NCI-H2171 (cell line): Measurements from ENCODE around the gene PPP1R1C.
"Not testable (repeated sequence)": the region's sequence is repeated elsewhere in the genome, so short reads cannot be mapped to it uniquely, and the experiment has no call there.

Source experiments
- DNase-seq: peaks from one replicate; lab custom pipeline; 2025; lab: John Stamatoyannopoulos, UW

Gene PPP1R1C

GRCh38 chr2:182015334-182016109, 29.9 kb downstream of the PPP1R1C start:
- DNase-seq, result no peak

GRCh38 chr2:182018218-182018617, 32.6 kb downstream of the PPP1R1C start:
- DNase-seq, result no peak

GRCh38 chr2:182019731-182020130, 34.1 kb downstream of the PPP1R1C start:
- DNase-seq, result no peak

GRCh38 chr2:182020286-182021070, 34.8 kb downstream of the PPP1R1C start:
- DNase-seq, result no peak

- no peak for DNase-seq
Measured at GRCh38 chr2:182023235-182023634, 37.6 kb downstream of the PPP1R1C start.

- DNase-seq, result not testable (repeated sequence)
Measured at GRCh38 chr2:182030875-182031274, 45.2 kb downstream of the PPP1R1C start.

GRCh38 chr2:182031956-182032355, 46.3 kb downstream of the PPP1R1C start:
- DNase-seq, result no peak

GRCh38 chr2:182033449-182033848, 47.8 kb downstream of the PPP1R1C start:
- no peak for DNase-seq

GRCh38 chr2:182038576-182038975, 52.9 kb downstream of the PPP1R1C start:
- no peak for DNase-seq

GRCh38 chr2:182043021-182043420, 57.4 kb downstream of the PPP1R1C start:
- DNase-seq, result no peak

GRCh38 chr2:182043861-182044260, 58.2 kb downstream of the PPP1R1C start:
- DNase-seq, result no peak

- DNase-seq, result no peak
Measured at GRCh38 chr2:182047544-182047943, 61.9 kb downstream of the PPP1R1C start.

- DNase-seq, result no peak
Measured at GRCh38 chr2:182048088-182048487, 62.4 kb downstream of the PPP1R1C start.

- DNase-seq, result no peak
Measured at GRCh38 chr2:182048621-182049020, 63.0 kb downstream of the PPP1R1C start.

GRCh38 chr2:182049372-182050148, 63.9 kb downstream of the PPP1R1C start:
- DNase-seq, result no peak

- DNase-seq, result no peak
Measured at GRCh38 chr2:182050333-182051135, 64.9 kb downstream of the PPP1R1C start.

- DNase-seq, result no peak
Measured at GRCh38 chr2:182055993-182056392, 70.3 kb downstream of the PPP1R1C start.

- DNase-seq, result peak; percentile 4
Measured at GRCh38 chr2:182057002-182057401, 71.3 kb downstream of the PPP1R1C start.

GRCh38 chr2:182058056-182058455, 72.4 kb downstream of the PPP1R1C start:
- DNase-seq, result no peak

- DNase-seq, result no peak
Measured at GRCh38 chr2:182061739-182062138, 76.1 kb downstream of the PPP1R1C start.

GRCh38 chr2:182062329-182062972, 76.8 kb downstream of the PPP1R1C start:
- DNase-seq, result no peak
